ENCODE measurements around the gene RNU6-9. TPM values are rescaled to one million over a fixed set of nuclear protein-coding genes. Genes with fewer than 3 reads are reported as not detected.

The RNU6-9 gene
- total RNA-seq, 1 donor from 2014 or later, result not detected

DNA sequence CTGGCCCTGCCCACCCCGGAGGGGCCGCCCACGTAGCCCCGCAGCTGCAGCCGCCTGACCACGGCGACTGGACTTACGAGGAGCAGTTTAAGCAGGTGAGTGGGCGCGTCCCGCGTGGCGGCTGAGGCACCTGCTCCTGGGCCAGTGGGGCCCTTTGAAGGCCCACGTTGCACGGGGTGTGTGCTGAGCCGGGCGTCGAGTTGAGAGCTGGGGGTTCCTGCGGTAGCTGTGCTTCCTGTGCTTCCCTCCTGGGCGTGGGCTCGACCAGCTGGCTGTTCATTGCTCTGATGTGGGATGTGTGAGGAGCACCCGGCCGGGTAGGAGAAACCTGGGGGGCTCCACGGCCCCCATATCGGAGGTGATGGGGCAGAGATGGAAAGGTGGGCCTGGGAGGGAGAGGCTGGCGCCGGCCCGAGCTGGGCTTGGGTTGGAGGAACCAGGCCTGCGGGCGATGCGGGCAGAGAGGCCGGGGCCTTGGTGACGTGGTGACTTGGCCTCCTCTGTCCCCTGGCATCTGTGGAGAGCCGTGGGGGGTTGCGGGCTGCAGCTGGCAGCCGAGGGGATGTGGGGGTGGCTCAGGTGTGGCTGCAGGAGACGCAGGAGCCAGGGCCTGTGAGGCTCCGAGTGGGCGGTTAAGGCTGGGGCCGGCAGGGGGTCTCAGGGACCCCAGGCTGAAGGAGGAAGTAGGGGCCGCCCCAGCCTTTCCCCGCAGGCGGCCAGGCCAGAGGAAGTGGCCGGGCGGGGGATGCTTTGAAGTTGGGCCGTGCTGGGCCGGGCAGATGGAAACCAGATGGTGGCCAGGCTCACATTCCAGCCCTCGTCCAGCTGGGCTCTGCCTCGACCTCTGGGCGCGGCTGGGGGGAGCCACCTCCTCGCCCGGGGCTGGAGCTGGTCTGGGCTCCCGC lies 39.6 kb downstream of the RNU6-9 start:
- DNase-seq (ENCODE audit: low read depth in 2 of 2), result peak in 1 of 2 donors; percentile 34

DNA sequence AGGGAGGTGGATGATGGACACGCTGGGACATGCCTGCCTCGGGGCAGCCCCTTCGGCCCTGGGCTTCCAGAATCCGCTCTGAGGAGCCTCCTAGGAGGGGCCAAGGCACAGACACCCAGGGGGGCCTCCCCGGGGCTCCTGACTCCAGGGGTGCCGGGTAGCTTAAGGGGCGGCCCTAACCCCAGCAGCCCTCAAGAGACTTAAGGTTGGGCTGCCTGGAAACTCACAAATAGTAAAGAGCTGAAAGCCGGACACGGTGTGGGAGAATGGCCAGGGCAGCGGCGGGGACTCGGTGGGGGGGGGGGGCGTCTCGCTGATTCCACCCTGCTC lies 40.2 kb downstream of the RNU6-9 start:
- no peak for DNase-seq (ENCODE audit: low read depth in 2 of 2)

DNA sequence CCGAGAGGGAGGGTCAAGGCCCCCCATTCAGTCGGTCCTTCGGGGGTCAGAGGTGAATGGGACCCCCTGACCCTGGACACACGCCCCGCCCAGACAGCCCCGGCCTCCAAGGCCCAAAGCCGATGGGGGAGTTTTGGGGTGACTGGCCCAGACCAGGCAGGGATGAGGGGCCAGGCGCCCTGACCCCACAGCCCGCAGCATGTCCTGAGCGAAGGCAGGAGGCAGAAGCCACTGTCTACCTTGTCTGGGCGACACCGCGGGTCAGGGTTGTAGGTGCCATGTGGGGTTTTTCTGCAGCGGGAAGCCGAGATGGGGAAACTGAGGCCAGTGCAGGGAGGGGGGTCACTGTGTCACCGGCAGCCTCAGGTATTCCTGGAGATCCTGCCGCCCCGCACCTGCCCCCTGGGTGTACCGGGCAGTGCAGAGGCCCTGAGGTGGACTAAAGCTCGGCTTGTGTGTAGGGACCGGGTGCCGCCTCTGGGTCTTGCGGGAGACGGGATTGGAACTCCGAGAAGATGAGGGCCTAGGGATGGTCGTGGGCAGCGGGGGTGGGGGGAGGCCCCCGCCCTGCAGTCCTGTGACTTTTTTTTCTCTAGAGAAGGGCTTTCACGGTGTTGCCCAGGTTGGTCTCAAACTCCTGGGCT lies 41.0 kb downstream of the RNU6-9 start:
- DNase-seq (ENCODE audit: low read depth in 2 of 2), result no peak

DNA sequence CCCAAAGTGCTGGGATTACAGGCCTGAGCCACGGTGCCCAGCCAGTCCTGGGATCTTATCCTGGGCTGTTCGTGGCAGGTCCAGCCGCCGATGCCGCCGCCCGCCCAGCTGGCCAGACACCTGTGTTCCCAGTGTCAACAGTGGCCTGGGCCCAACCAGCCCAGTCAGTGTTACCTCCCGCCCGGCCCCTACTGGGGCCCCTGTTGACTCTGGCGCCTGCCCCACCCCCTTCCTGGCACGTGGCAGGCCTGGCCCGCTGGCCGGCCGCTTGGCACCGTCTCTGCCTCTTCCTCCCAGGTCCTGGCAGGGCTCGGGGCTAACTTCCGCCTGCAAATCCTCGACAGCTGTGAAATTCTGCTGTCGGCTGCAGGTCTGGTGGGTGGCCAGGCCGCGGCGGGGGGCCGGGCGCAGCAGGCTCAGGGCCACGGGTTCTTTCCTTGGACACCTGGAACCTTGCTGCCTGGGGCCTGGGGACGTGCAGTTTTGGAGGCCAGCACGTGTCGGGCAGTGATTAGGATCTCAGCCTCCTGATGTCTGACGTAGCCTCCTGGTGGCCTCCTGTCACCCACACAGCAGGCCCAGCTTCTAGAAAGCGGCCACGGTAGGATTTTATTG lies 41.7 kb downstream of the RNU6-9 start:
- peak; percentile 91 to 96 for DNase-seq (ENCODE audit: low read depth in 2 of 2)

DNA sequence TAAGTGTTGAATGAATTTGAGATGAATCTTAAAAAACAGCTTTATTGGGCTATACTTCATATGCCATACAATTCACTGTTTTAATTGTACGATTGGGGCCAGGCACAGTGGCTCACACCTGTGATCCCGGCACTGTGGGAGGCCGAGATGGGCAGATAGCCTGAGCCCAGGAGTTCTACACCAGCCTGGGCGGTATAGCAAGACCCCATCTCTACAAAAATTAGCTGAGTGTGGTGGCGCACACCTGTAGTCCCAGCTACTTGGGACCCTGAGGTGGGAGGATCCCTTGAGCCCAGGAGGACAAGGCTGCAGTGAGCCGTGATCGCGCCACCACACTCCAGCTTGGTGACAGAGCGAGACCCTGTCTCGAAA lies 42.9 kb downstream of the RNU6-9 start:
- no peak for DNase-seq (ENCODE audit: low read depth in 2 of 2)

DNA sequence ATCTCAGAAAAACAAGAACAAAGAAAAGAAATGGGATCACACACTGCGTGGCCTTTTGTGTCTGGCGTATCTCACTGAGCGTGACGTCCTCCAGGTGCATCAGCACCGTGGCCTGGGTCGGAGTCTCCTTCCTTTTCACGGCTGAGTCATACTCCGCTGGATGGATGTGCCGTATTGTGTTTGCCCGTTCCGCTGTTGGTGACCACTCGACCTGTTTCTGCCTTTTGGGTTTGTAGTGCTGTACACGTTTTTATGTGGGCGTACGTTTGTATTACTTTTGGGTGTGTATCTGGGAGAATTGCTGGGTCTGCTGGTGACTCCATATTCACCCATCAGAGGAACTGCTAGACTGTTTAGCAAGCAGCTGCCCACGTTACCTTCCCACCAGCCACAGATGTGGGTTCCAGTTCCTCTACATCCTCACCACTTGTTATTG lies 44.0 kb downstream of the RNU6-9 start:
- DNase-seq (ENCODE audit: low read depth in 2 of 2), result no peak

DNA sequence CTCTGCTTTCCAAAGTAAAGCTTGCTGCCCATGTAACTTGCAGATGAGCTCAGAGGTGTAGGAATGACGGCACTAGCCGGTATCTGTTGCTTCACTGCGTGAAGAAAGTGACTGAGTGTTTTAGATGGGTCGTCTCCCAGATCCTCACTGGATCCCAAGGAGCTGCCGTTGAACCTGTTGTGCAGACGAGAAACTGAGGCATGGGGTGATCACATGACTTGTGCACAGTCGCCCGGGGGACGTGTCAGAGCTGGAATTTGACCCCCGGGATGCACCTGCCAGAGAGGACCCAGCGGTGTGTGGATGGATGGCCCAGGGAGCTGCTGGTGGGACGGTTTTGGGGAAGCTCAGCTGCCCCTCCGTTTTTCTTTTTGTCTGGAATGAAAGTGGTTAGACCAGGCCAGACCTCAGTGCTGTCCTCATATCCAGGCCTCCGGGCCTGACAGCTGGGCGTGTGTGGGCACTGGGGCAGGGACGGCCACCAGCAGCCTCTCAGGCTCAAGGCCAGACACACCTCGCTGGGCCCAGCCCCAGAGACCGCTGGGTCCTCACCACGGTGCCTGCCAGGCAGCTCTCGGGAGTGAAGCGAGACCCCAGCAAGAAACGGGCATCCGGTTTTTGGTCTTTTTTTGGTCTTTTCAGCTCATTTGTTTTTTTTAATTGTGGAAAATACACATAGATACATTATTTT lies 45.1 kb downstream of the RNU6-9 start:
- DNase-seq (ENCODE audit: low read depth in 2 of 2), result no peak

DNA sequence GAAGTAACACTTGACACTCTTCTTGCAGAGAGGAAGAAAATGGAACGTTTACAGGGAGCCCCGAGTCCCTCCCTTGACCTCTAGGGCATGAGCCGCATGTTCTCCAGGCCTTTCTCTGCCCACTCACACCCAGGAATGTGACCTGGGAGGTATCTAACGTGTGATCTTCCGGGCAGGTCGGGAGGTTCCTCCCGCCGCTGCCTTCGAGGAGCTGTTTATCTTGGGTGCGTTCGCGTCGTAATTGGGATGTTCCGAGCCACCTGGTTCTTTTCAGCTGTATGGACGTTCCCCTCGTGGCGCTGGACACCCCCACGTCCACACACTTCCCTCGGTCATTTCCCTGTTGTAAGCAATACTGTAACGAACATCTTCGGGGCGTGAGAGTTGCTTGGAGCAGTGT lies 46.2 kb downstream of the RNU6-9 start:
- DNase-seq (ENCODE audit: low read depth in 2 of 2), result no peak

DNA sequence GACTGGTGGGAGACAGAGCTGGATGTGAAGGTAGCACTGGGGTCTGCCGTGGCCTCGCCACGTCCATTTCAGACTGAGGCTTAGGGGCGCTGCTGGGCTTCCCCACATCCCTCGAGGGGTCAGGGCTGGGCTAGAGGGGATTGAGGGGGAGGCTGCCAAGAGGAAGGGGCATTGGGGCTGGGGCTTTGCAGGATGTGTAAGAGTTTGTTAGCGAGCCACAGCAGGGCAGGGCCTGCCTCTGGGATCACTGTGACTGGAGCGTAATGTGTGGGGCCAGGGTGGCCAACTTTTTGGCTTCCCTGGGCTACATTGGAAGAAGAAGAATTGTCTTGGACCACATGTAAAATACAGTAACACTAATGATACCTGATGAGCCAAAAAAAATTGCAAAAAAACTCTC lies 46.6 kb downstream of the RNU6-9 start:
- DNase-seq (ENCODE audit: low read depth in 2 of 2), result no peak

DNA sequence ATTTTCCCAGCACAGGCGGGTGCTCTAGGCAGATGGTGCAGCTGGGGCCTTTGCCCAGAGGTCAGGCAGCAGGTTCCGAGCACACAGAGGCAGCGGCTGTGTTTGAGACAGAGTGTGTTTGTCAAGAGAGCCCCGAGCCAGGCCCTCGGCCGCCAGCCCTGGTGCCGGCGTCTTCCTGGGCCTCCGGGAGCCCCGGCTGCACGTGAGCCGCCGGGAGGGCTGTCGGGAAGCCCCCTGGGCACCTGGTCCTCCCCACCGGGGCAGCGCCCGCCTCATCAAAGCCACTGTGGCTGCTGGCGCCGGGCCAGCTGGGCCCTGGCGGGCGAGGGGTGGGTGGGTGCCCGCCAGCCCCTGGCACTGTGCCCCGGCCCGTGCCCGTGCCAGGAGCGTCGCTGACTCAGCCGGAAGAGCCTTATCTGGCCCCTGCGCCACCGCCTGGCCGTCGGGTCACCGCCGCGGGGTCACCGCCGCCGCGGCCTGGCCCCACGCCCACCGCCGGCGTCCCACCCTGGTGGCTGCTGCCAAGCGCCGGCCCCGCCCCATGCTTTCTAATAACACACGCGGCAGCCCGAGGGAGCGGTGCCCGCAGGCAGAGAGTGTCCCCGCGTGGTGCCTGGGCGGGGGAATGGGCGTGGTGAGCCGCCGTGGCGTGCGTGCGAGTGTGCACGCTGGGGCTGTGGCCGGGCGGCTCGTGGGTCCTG lies 47.5 kb downstream of the RNU6-9 start:
- DNase-seq (ENCODE audit: low read depth in 2 of 2), result peak; percentile 18 to 66

DNA sequence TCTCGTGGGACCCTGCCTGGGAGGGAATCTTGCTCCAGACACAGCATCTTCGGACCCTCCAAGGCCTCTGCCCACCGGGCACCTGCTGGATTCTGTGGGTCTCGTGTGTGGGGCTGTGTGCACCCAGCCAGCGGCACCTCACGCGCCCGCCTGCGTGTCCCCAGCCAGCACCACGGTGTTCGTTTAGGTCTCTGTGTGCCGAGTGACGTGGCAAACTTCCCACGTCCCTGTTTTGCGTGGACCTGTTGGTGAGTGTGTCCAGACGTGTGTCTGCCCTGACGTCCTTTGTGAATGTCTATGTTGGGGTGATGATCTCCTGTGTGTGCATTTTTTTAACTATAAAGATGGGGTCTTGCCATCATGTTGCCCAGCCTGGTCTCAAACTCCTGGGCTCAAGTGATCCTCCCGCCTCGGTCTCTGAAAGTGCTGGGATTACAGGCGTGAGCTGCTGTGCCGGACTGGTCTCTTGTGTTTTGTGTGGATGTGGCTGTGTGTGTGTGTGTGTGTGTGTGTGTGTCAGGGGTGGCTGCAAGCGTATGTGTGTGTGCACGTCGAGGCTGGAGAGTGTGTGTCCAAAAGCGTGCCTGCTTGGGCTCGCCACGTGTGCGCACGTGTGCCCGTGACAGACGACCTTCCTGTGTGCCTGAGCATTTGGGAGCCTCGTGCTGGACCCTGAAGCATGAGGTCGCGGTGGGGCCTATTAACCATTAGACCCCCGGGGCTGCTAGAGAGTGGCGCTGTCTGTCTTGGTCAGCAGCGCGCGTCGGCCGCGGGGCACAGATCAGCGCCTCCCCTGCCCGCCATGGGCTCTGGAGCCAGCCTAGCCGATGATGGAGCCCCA lies 48.2 kb downstream of the RNU6-9 start:
- DNase-seq (ENCODE audit: low read depth in 2 of 2), result no peak

DNA sequence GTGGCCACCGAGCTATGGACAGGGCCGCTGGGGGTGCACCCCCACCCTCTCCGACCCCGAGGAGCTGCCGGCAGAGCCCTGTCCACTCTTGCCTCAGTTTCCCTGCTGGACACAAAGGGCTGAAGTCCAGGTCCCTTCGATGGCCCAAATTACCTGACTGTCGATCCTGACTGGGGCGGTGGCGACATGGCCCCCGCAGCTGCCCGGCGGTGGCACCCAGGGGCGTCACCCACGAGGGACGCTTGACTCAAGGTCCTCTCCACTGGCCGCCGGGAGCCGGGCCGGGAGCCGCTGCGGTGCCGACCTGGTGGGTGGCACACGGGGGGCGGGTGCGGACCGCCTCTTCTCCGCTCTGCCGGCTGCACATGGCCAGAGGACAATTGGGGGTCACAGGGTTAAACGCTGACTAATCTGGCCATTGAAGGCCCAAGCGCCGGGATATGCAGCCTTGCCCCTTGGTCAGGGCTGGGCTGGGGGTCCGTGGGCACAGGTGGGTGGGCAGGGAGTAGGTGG lies 48.9 kb downstream of the RNU6-9 start:
- DNase-seq (ENCODE audit: low read depth in 2 of 2), result peak in 1 of 2 donors; percentile 51

Other genes starting within 250 kb of the RNU6-9 start
- gene RNF126, start 230.3 kb upstream of the RNU6-9 start, total RNA-seq, result 18.9 and 30.0 TPM in 2 replicates
- 3.1 and 5.9 TPM in 2 replicates for gene FSTL3, start 217.1 kb upstream of the RNU6-9 start, total RNA-seq
- not detected in 2 replicates for gene PRSS57, start 198.0 kb upstream of the RNU6-9 start, total RNA-seq
- gene PALM, start 184.5 kb upstream of the RNU6-9 start, total RNA-seq, result 35.3 and 54.0 TPM in 2 replicates
- not detected in 2 replicates for gene MISP, start 142.4 kb upstream of the RNU6-9 start, total RNA-seq
- 128 and 154 TPM in 2 replicates for gene PTBP1, start 96.0 kb upstream of the RNU6-9 start, total RNA-seq
- gene PLPPR3, start 71.5 kb upstream of the RNU6-9 start, total RNA-seq, result 0.38 and 0.39 TPM in 2 replicates
- gene AZU1, start 65.6 kb upstream of the RNU6-9 start, total RNA-seq, result not detected in 2 replicates
- not detected in 2 replicates for gene PRTN3, start 52.5 kb upstream of the RNU6-9 start, total RNA-seq
- gene ELANE, start 41.2 kb upstream of the RNU6-9 start, total RNA-seq, result not detected in 2 replicates
- gene CFD, start 33.8 kb upstream of the RNU6-9 start, total RNA-seq, result 2.2 and 2.5 TPM in 2 replicates
- 20.2 and 30.7 TPM in 2 replicates for gene MED16, start 297 bp upstream of the RNU6-9 start, total RNA-seq
- gene R3HDM4, start 19.7 kb downstream of the RNU6-9 start, total RNA-seq, result 29.4 and 47.7 TPM in 2 replicates
- under 0.01 TPM in 1 of 2 replicates, not detected in the other for gene KISS1R, start 23.8 kb downstream of the RNU6-9 start, total RNA-seq
- 4.2 and 7.2 TPM in 2 replicates for gene ARID3A, start 32.6 kb downstream of the RNU6-9 start, total RNA-seq
- gene WDR18, start 90.9 kb downstream of the RNU6-9 start, total RNA-seq, result 79.8 and 94.1 TPM in 2 replicates
- 0.25 and 0.26 TPM in 2 replicates for gene GRIN3B, start 106.9 kb downstream of the RNU6-9 start, total RNA-seq
- 31.8 and 60.1 TPM in 2 replicates for gene TMEM259, start 127.6 kb downstream of the RNU6-9 start, total RNA-seq
- gene RNU6-2, start 128.0 kb downstream of the RNU6-9 start, total RNA-seq, result not detected in 2 replicates
- 92.6 and 93.6 TPM in 2 replicates for gene CNN2, start 133.1 kb downstream of the RNU6-9 start, total RNA-seq
- 3.7 and 4.6 TPM in 2 replicates for gene ABCA7, start 146.6 kb downstream of the RNU6-9 start, total RNA-seq
- 13.5 and 24.6 TPM in 2 replicates for gene ARHGAP45, start 173.7 kb downstream of the RNU6-9 start, total RNA-seq
- 87.6 and 89.4 TPM in 2 replicates for gene POLR2E, start 201.9 kb downstream of the RNU6-9 start, total RNA-seq
- gene GPX4, start 210.5 kb downstream of the RNU6-9 start, total RNA-seq, result 461 and 469 TPM in 2 replicates